ENCODE measurements around the gene L2HGDH.

DNA sequence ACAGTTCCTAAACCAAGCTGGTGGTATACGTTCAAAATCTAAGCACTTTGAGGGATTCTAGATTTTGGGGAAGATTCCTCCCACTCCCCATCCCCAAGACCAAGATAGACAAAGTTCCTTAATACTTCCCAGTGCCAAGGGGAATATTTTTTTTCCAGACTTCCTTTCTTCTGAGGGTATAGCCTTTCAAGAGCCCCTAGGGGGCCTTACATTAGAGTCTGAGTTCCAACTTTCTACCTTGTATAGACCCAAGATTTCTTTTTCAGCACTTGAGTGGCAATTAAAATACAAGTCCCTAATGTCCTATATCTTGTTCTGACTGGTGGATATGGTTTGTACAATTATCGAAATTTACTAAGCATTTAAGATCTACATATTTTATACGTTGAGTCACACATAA, 52.0 kb downstream of the L2HGDH start:
- TF ChIP-seq, protein P1, sequence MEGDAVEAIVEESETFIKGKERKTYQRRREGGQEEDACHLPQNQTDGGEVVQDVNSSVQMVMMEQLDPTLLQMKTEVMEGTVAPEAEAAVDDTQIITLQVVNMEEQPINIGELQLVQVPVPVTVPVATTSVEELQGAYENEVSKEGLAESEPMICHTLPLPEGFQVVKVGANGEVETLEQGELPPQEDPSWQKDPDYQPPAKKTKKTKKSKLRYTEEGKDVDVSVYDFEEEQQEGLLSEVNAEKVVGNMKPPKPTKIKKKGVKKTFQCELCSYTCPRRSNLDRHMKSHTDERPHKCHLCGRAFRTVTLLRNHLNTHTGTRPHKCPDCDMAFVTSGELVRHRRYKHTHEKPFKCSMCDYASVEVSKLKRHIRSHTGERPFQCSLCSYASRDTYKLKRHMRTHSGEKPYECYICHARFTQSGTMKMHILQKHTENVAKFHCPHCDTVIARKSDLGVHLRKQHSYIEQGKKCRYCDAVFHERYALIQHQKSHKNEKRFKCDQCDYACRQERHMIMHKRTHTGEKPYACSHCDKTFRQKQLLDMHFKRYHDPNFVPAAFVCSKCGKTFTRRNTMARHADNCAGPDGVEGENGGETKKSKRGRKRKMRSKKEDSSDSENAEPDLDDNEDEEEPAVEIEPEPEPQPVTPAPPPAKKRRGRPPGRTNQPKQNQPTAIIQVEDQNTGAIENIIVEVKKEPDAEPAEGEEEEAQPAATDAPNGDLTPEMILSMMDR (conservative IDR thresholded peaks at IDR 0.05; ENCODE audit: low read length) = no peak
- no peak for TF ChIP-seq EZH2phosphoT487 (IDR thresholded peaks at IDR 0.05; ENCODE audit: borderline replicate concordance, low read depth, low read length)
